A549 treated with CORT108297 at 1 μM for 4 hours (cell line): ENCODE results near the gene ENO3. TPM values are rescaled to one million over a fixed set of nuclear protein-coding genes. Genes with fewer than 3 reads are reported as not detected.

Experiments used
- total RNA-seq: library from RNA; stranded (reverse); fragments of 200-300 nt; extraction: Qiagen RNA extraction; gene quantifications from 5 replicates; pipeline ENCODE4 v1.2.3, GENCODE V29; 2022

The ENO3 gene
- total RNA-seq, result 48.1 to 62.8 TPM (median 53.1 TPM) in 5 replicates

GRCh38 chr17:4950746-4951204, at the start of gene ENO3:
ENO3 (plus strand) TSS chr17:4951119; CDS start chr17:4951830, 711 bp downstream.

GRCh38 chr17:4903051-4903818, 47.7 kb upstream of the ENO3 start, which contains the start of gene CHRNE:
CHRNE (minus strand) TSS chr17:4903098; CDS start chr17:4903063, 35 bp downstream.

GRCh38 chr17:4931963-4932362, 19.0 kb upstream of the ENO3 start, which contains the start of gene GP1BA:
GP1BA (plus strand) TSS chr17:4932277; CDS start chr17:4932605, 328 bp downstream.

GRCh38 chr17:4939796-4940554, 10.9 kb upstream of the ENO3 start, which contains the start of the genes RNF167 and SLC25A11:
RNF167 (plus strand) TSS chr17:4940268; CDS start chr17:4940910, 642 bp downstream.
SLC25A11 (minus strand) TSS chr17:4940046; CDS start chr17:4939910, 136 bp downstream.

GRCh38 chr17:4948166-4948930, 2.6 kb upstream of the ENO3 start, which contains the start of gene PFN1:
PFN1 (minus strand) TSS chr17:4948530; CDS start chr17:4948394, 136 bp downstream.

GRCh38 chr17:4967539-4968485, 16.9 kb downstream of the ENO3 start, which contains the start of gene SPAG7:
SPAG7 (minus strand) TSS chr17:4967817; CDS start chr17:4967804, 13 bp downstream.

GRCh38 chr17:4986951-4987766, 36.2 kb downstream of the ENO3 start, which contains the start of gene CAMTA2:
CAMTA2 (minus strand) TSS chr17:4987675; CDS start chr17:4986222, 1,453 bp downstream.

GRCh38 chr17:4997302-4998026, 46.5 kb downstream of the ENO3 start, which contains the start of the genes INCA1 and KIF1C:
INCA1 (minus strand) TSS chr17:4997522; CDS start chr17:4994437, 3,085 bp downstream.
KIF1C (plus strand) TSS chr17:4997950; CDS start chr17:5000247, 2,297 bp downstream.

Other genes with a start within 250 kb of the ENO3 start
- 62.4 to 80.2 TPM (median 79.2 TPM) in 5 replicates for gene PELP1, start 247.0 kb upstream of the ENO3 start, total RNA-seq
- gene ARRB2, start 240.5 kb upstream of the ENO3 start, total RNA-seq, result 49.6 to 68.0 TPM (median 61.1 TPM) in 5 replicates
- gene MED11, start 219.7 kb upstream of the ENO3 start, total RNA-seq, result 41.0 to 45.6 TPM (median 43.0 TPM) in 5 replicates
- 0.24 to 0.91 TPM (median 0.52 TPM) in 5 replicates for gene ZMYND15, start 211.3 kb upstream of the ENO3 start, total RNA-seq
- 15.4 to 19.5 TPM (median 18.5 TPM) in 5 replicates for gene CXCL16, start 211.2 kb upstream of the ENO3 start, total RNA-seq
- 0.51 to 1.2 TPM (median 0.90 TPM) in 5 replicates for gene TM4SF5, start 179.2 kb upstream of the ENO3 start, total RNA-seq
- 0.43 to 1.5 TPM (median 0.96 TPM) in 5 replicates for gene VMO1, start 164.8 kb upstream of the ENO3 start, total RNA-seq
- gene GLTPD2, start 162.2 kb upstream of the ENO3 start, total RNA-seq, result 0.07 TPM in 1 of 5 replicates, not detected in the others
- 464 to 503 TPM (median 498 TPM) in 5 replicates for gene PSMB6, start 155.0 kb upstream of the ENO3 start, total RNA-seq
- gene PLD2, start 144.0 kb upstream of the ENO3 start, total RNA-seq, result 19.1 to 29.3 TPM (median 26.6 TPM) in 5 replicates
- 48.2 to 67.7 TPM (median 63.4 TPM) in 5 replicates for gene MINK1, start 117.8 kb upstream of the ENO3 start, total RNA-seq
- gene C17orf107, start 51.6 kb upstream of the ENO3 start, total RNA-seq, result 0.22 to 0.52 TPM (median 0.25 TPM) in 5 replicates
- gene CHRNE, start 48.0 kb upstream of the ENO3 start, total RNA-seq, result 0.06 to 0.13 TPM (median 0.08 TPM) in 5 replicates
- not detected in 5 replicates for gene GP1BA, start 18.8 kb upstream of the ENO3 start, total RNA-seq
- gene SLC25A11, start 11.1 kb upstream of the ENO3 start, total RNA-seq, result 54.2 to 84.3 TPM (median 79.0 TPM) in 5 replicates
- 95.0 to 148 TPM (median 130 TPM) in 5 replicates for gene RNF167, start 10.9 kb upstream of the ENO3 start, total RNA-seq
- gene PFN1, start 2.6 kb upstream of the ENO3 start, total RNA-seq, result 2,450 to 3,030 TPM (median 2,898 TPM) in 5 replicates
- 69.8 to 97.7 TPM (median 74.9 TPM) in 5 replicates for gene SPAG7, start 16.7 kb downstream of the ENO3 start, total RNA-seq
- gene CAMTA2, start 36.6 kb downstream of the ENO3 start, total RNA-seq, result 29.0 to 37.2 TPM (median 36.7 TPM) in 5 replicates
- gene INCA1, start 46.4 kb downstream of the ENO3 start, total RNA-seq, result 1.3 to 1.7 TPM (median 1.4 TPM) in 5 replicates
- gene KIF1C, start 46.8 kb downstream of the ENO3 start, total RNA-seq, result 98.6 to 114 TPM (median 107 TPM) in 5 replicates
- gene SLC52A1, start 84.3 kb downstream of the ENO3 start, total RNA-seq, result 0.44 to 1.2 TPM (median 0.95 TPM) in 5 replicates
- 0.80 to 1.1 TPM (median 0.93 TPM) in 5 replicates for gene ZFP3, start 127.3 kb downstream of the ENO3 start, total RNA-seq
- gene ZNF232, start 160.8 kb downstream of the ENO3 start, total RNA-seq, result 3.6 to 4.3 TPM (median 4.1 TPM) in 5 replicates
- gene USP6, start 164.9 kb downstream of the ENO3 start, total RNA-seq, result 0.01 to 0.05 TPM (median 0.02 TPM) in 5 replicates
- 1.2 to 1.8 TPM (median 1.5 TPM) in 5 replicates for gene ZNF594, start 240.7 kb downstream of the ENO3 start, total RNA-seq